GM21619 (cell line): ENCODE data around the gene RYR1.
"Not testable (repeated sequence)": the region's sequence is repeated elsewhere in the genome, so short reads cannot be mapped to it uniquely, and the experiment has no call there.

Source experiments
- ATAC-seq: cut with Tn5 transposase; IDR thresholded peaks from one replicate; pipeline ENCODE4 v1.9.1; 2021; ENCODE audit not compliant: unreplicated experiment

Gene RYR1

GRCh38 chr19:38455031-38455430, 21.5 kb downstream of the RYR1 start:
- ATAC-seq: no peak

GRCh38 chr19:38457202-38457601, 23.7 kb downstream of the RYR1 start:
- ATAC-seq: no peak

- ATAC-seq: no peak
Measured at GRCh38 chr19:38457690-38458405, 24.4 kb downstream of the RYR1 start.

- no peak for ATAC-seq
Measured at GRCh38 chr19:38458991-38459390, 25.5 kb downstream of the RYR1 start.

- no peak for ATAC-seq
Measured at GRCh38 chr19:38463365-38463764, 29.9 kb downstream of the RYR1 start.

- no peak for ATAC-seq
Measured at GRCh38 chr19:38464421-38465082, 31.1 kb downstream of the RYR1 start.

GRCh38 chr19:38466050-38466449, 32.6 kb downstream of the RYR1 start:
- no peak for ATAC-seq

GRCh38 chr19:38467541-38468525, 34.3 kb downstream of the RYR1 start:
- no peak for ATAC-seq

- no peak for ATAC-seq
Measured at GRCh38 chr19:38469151-38469550, 35.7 kb downstream of the RYR1 start.

- no peak for ATAC-seq
Measured at GRCh38 chr19:38470788-38471480, 37.4 kb downstream of the RYR1 start.

- ATAC-seq: not testable (repeated sequence)
Measured at GRCh38 chr19:38472725-38473124, 39.2 kb downstream of the RYR1 start.

- ATAC-seq: no peak
Measured at GRCh38 chr19:38473201-38473600, 39.7 kb downstream of the RYR1 start.

- ATAC-seq: no peak
Measured at GRCh38 chr19:38475176-38475575, 41.7 kb downstream of the RYR1 start.

- ATAC-seq: no peak
Measured at GRCh38 chr19:38478273-38478971, 44.9 kb downstream of the RYR1 start.

GRCh38 chr19:38482496-38482895, 49.0 kb downstream of the RYR1 start:
- no peak for ATAC-seq

- no peak for ATAC-seq
Measured at GRCh38 chr19:38483016-38483630, 49.6 kb downstream of the RYR1 start.

GRCh38 chr19:38484747-38485146, 51.3 kb downstream of the RYR1 start:
- ATAC-seq: no peak

- no peak for ATAC-seq
Measured at GRCh38 chr19:38485541-38486285, 52.2 kb downstream of the RYR1 start.

GRCh38 chr19:38486731-38487336, 53.3 kb downstream of the RYR1 start:
- ATAC-seq: no peak
